Fibroblast of skin of back (primary cell): ENCODE data around the gene ATP10B.
"Not testable (repeated sequence)": the region's sequence is repeated elsewhere in the genome, so short reads cannot be mapped to it uniquely, and the experiment has no call there.

ENCODE experiments used
- DNase-seq: peaks from one replicate; pipeline ENCODE4 v3.0.0-alpha.2; 2013

The ATP10B gene

DNA sequence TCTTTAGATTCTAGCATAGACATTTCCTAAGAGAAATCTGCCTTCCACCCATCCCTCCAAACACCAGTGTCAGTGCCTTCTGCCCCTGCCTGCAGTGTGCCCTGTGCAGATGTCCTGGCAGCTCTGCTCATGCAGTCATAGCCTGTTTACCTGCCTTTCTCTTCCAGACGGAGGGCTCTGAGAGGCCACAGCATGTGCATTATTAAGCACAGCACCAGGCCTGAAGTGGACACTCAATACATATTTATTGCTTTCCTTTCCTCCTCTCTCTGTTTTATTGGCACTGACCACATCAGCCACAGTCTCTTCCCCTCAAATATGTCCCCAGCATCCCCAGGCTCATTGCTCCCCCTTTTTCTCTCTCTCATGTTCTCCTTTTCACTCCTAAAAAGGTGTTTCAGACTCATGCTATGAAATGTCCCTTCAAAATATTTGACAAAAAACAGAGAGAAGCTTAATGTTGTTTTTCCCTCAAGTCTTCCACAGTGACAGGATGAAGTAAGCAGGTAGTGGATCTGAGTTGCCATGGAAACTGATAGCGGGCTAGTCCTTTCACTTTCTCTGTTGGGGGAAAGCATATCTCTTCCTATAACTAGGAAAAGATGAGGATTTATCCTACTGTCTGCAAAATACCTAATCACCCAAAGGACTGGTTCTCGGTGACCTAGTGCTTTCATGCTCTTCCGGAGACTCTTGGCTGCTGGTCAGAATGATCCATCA, 100.9 kb downstream of the ATP10B start:
- no peak for DNase-seq

GRCh38 chr5:160749682-160750081, 102.3 kb downstream of the ATP10B start:
- DNase-seq, result no peak

DNA sequence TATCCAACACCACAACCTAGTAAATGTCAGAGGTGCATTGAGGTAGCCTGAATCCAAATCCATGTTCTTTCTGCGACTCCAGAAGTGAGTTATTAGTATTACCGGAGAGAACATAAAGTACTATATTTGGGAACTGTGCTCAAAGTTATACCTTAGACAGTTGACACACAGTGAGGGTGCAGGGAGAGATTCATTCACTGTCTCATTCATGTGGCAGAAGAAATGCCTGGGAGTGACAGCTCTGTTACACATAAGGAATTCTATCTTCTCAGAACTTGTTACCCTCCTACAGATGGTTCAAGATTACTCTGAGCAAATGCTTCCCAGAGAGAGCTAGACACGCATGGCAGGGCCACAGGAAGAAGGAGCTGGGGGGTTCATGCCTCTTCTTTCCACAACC, 103.0 kb downstream of the ATP10B start:
- DNase-seq, result no peak

DNA sequence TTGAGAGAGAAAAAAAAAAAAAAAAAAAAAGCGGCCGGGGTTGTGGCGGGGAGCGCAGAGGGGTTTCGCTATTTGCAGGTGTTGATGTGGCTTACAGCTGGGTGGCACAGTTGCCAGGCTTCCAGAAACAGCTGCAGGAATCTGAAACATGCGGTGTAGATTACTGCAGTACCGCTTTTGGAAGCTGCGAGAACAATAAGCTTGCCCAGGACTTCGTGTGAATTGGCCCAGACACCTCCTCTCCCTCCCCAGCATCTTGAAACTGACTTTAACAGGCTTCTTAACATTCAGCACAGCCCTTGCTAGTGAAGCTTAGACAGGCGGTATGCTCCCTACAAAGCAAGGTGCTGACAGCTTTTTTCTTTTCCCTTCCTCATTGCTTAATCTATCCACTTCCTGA, 104.0 kb downstream of the ATP10B start:
- DNase-seq, result no peak

GRCh38 chr5:160747559-160747958, 104.5 kb downstream of the ATP10B start:
- no peak for DNase-seq

GRCh38 chr5:160744268-160745101, 107.5 kb downstream of the ATP10B start:
- no peak for DNase-seq

- DNase-seq, result no peak
Observed at GRCh38 chr5:160743027-160743426, 109.0 kb downstream of the ATP10B start.

- DNase-seq, result no peak
Observed at GRCh38 chr5:160742446-160742845, 109.6 kb downstream of the ATP10B start.

- no peak for DNase-seq
Observed at GRCh38 chr5:160727296-160727997, 124.6 kb downstream of the ATP10B start.

GRCh38 chr5:160726721-160727120, 125.3 kb downstream of the ATP10B start:
- no peak for DNase-seq

DNA sequence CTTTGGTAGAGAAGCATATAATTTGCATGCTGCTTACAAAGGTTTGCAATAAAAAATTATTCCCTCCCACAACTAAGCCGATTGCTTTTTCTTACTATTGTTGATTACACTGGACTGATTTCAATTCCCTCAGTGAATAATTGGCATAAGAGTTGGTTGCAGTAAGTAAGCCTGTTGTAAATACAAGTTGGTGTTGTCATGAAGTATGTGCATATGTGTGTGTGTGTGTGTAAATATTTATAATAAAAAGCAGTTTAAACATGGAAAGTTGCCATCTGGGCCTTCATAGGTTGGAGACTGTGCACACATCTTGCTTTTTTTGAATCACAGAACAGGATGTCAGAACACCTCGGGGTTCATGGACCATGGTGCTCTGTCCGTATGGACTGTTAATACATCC, 131.2 kb downstream of the ATP10B start:
- no peak for DNase-seq

DNA sequence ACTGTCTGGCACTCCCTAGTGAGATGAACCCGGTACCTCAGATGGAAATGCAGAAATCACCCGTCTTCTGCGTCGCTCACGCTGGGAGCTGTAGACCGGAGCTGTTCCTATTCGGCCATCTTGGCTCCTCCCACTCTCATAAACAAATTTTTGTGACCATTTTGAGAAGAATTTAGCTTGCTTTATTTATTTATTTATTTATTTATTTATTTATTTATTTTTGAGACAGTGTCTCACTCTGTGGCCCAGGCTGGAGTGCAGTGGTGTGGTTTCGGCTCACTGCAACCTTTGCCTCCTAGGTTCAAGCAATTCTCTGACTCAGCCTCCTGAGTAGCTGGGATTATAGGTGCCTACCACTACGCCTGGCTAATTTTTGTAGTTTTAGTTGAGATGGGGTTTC, 136.5 kb downstream of the ATP10B start:
- DNase-seq, result not testable (repeated sequence)

DNA sequence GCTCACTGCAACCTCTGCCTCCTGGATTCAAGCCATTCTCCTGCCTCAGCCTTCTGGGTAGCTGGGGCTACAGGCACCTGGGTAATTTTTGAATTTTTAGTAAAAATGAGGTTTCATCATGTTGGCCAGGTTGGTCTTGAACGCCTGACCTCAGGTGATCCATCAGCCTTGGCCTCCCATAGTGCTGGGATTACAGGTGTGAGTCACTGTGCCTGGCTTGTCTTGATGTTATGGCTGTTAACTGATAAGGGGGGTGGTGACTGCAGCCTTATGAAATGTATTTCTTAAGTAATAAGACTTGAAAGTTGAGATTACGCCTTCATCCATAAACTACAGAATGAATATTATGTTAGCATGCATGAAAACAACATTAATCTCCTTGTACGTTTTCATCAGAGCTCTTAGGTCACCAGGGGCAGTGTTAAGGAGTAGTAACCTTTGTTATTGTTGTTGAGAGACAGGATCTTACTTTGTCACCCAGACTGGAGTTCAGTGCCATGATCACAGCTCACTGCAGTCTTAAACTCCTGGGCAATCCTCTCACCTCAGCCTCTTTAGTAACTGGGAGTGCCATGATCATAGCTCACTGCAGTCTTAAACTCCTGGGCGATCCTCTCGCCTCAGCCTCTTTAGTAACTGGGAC, 148.3 kb downstream of the ATP10B start:
- DNase-seq, result no peak

- no peak for DNase-seq
Observed at GRCh38 chr5:160702934-160703333, 149.1 kb downstream of the ATP10B start.

DNA sequence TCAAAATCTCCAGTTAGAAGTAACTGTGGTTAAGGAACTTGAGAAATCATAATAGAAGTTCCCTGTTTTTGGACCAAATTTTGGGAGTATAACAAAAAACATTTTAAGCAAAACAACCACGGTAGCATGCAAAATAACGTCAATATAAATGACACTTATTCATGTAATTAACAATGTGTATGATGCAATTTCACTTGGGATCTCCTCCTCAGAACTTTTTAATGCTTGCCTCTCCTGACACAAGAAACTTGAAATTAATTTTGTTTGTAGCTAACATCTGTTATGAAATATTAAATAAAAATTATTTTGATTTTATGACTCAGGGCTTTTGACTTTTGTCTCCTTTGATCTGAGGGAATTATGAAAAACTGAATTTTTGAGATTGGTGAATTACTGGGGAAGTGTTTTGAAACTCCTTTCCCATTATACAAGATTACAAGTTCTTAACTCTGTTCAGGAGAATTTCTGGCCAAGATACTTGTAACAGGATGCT, 149.7 kb downstream of the ATP10B start:
- DNase-seq, result no peak

DNA sequence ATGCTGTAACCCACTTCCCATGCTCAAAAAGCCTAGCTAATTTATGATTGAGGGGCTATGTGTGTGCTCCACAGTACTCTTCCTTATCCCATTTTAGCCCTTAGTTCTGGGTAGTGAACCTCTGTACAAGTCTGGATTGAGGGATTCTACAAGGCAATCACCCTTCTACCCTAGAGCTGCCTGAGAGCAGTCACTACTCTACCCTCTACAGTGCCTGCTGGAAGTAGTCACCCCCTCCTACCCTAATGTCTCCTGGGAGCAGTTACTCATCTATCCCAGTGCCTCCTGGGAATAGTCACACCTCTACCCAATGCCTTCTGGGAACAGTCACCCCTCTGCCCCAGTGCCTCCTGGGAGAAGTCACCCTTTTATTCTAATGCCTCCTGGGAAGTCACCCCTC, 150.6 kb downstream of the ATP10B start:
- no peak for DNase-seq

DNA sequence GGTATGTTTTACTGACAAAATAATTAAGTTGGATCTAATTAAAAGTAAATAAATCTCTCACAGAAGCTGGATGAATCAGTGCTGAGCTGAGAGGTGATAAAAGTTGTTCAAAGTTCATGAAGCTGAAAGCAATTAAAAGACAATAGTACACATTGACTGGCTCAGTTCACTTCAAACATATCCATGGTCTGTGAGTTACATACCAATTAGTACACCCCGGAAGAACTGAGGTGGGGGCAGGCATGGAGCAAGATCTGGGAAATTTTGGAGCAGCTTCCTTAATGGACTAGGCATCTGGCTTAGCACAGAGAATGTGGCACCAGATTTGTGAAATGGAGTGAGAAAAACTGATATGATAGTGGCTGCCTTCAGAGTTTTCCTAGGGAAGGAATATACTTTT, 152.7 kb downstream of the ATP10B start:
- no peak for DNase-seq

DNA sequence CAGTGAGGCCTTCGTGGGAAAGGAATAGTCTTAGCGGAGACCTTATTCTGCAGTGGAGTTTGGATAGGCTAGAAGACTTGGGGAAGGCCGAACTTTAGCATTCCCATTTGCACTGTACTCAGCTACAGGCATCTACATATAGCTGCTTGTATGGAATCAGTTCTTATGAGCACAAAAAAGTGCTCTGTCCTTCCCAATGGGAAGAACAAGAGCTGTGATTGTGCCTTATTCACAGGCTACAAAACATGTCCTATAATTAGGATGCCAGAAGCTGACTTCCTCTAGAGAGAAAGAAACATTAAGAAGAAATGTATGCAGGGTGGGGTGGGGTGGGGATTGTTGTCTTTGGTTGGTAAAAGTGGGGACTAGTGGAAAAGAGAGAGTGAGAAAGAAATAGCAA, 154.7 kb downstream of the ATP10B start:
- DNase-seq, result no peak

DNA sequence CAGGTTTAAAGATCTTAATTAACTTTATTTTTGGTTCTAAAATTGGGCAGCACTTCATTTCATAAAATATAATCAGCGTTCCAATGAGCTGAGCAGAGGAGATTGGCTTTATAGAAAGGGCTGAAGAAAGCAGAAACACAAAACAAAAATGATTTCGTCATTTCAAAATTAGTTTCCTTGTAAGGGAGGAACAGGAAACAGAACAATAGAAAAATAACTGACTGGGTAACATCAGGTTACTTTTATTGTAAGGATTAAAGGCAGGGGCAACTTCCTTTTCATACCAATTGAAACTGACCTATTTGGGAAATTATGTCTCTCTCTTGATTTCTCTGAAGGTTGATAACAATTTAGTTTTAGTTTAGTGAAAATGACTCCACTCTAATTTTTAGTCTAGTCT, 157.1 kb downstream of the ATP10B start:
- no peak for DNase-seq

DNA sequence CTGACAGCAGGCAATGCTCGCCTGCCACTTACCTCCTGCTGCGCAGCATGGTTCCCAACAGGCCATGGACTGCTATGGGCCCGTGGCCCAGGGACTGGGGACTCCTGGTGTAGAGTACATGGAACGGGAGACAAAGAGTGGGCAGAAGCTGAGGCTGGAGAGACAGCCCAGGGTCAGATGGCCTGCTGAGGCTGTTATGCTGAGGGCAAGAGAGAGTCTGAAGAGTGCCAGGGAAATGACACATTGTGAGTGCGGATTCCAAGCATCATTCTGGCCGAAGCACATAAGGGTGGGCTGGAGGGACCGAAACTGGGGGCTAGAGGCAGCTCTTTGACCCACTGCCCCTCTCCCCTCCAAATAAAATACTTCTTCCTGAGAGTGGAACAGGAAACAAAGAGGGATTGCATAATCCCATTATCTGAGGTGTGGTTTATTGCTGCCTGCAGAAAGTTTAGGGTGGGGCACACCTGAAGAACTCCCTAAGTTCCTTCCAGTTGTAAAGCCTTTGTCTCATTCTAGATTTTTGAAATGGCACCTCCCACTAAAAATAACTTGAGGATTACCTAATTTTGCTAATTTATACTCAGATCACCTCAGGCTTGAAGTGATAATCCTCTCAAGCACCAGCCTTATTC, 158.1 kb downstream of the ATP10B start:
- no peak for DNase-seq

DNA sequence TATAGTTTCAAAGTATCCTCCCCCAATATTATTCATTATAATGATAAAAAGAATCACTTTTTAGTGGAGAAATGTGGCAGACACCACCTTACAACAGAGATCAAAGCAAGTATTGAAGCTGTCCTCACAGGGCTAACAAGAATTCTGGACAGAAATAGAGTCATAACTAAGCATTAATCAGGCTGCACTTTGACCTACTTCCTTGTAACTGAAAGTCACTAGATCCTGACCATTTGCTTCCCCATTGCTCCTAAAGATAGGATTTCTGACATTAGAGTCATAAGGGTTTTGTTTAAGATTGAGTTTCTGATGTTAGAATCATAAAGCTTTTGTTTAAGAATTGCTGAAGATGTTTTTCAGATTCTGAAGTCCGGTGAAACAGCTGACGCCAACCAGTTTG, 159.7 kb downstream of the ATP10B start:
- no peak for DNase-seq

DNA sequence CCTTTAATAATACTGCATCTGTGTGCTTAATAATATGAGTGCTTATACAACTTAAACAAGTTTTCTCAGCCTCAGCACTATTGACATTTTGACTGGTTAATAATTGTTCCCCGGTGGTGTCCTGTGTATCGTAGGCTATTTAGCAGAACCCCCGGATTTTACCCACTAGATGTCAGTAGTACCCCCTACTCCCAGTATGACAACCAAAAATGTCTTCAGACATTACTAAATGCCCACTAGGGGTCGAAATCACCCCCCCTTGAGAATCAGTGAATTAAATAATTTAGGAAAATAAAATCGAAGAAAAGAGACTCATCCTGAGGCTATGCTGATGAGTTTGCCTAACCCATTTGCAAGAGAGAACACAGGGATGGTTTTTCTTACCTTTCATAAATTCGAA, 166.3 kb downstream of the ATP10B start:
- no peak for DNase-seq
